A673 (cell line): Measurements from ENCODE around the gene WHRN. TPM values are rescaled to one million over a fixed set of nuclear protein-coding genes. Genes with fewer than 3 reads are reported as not detected.

Source experiments
- BruUV-seq: library from RNA; stranded (reverse); fragments of 400-500 nt; replicated peaks from 2 replicates; lab custom pipeline; 2021; lab: Mats Ljungman, UMichigan
- CTCF ChIA-PET: fragments of 300-600 bp; sonication (Branson Sonifier 250); formaldehyde crosslinking; loops from one replicate; lab custom pipeline; 2022; ENCODE audit warnings: antibody characterized with exemption; lab: Charles Lee
- POLR2A ChIA-PET: fragments of 300-600 bp; sonication (Branson Sonifier 250); formaldehyde crosslinking; loops from one replicate; lab custom pipeline; 2022; ENCODE audit warnings: antibody characterized with exemption; ENCODE audit not compliant: low non-redundant PET; lab: Charles Lee
- DNase-seq: peaks from one replicate; pipeline ENCODE4 v3.0.0-alpha.2; 2015; ENCODE audit warnings: low spot score
- H3K27ac ChIP-seq: fragments of 200-600 bp; sonication (generic); 2 replicates; pipeline ENCODE4 v1.5.1; 2016; ENCODE audit warnings: mixed run types, low read depth, mild to moderate bottlenecking, mixed read lengths, antibody characterized with exemption, low read length; ENCODE audit not compliant: poor library complexity, severe bottlenecking
- H3K27me3 ChIP-seq: fragments of 200-600 bp; sonication (generic); replicated peaks from 2 replicates; pipeline ENCODE4 v1.6.1; 2017; ENCODE audit warnings: mixed run types, low read depth, mild to moderate bottlenecking, mixed read lengths, antibody characterized with exemption, low read length; ENCODE audit not compliant: insufficient read depth, poor library complexity
- H3K36me3 ChIP-seq: fragments of 200-600 bp; sonication (generic); 2 replicates; pipeline ENCODE4 v1.6.1; 2016; ENCODE audit warnings: mixed run types, mild to moderate bottlenecking, mixed read lengths, antibody characterized with exemption, low read length; ENCODE audit not compliant: insufficient read depth, poor library complexity, severe bottlenecking
- H3K4me1 ChIP-seq: fragments of 200-600 bp; sonication (generic); 2 replicates; pipeline ENCODE4 v1.6.1; 2017; ENCODE audit warnings: mixed run types, mild to moderate bottlenecking, mixed read lengths, antibody characterized with exemption, low read length; ENCODE audit not compliant: insufficient read depth, poor library complexity, severe bottlenecking
- H3K4me3 ChIP-seq: fragments of 200-600 bp; sonication (generic); 2 replicates; pipeline ENCODE4 v1.5.1; 2016; ENCODE audit warnings: low read depth, mixed run types, mild to moderate bottlenecking, mixed read lengths, low read length; ENCODE audit not compliant: poor library complexity, severe bottlenecking
- H3K9me3 ChIP-seq: fragments of 200-600 bp; sonication (generic); 2 replicates; pipeline ENCODE4 v1.6.1; 2016; ENCODE audit warnings: mixed run types, low read depth, mild to moderate bottlenecking, mixed read lengths, antibody characterized with exemption, low read length; ENCODE audit not compliant: poor library complexity, severe bottlenecking
- EZH2 ChIP-seq: fragments of 200-600 bp; sonication (generic); IDR thresholded peaks from 2 replicates; pipeline ENCODE4 v1.6.1; 2017; ENCODE audit warnings: borderline replicate concordance, low read depth, mild to moderate bottlenecking, mixed read lengths, antibody characterized with exemption, low read length; ENCODE audit not compliant: poor library complexity, severe bottlenecking
- intact Hi-C: fragments of 100-400 bp; cut with micrococcal nuclease; formaldehyde crosslinking; loops from one replicate; pipeline ENCODE4 v1.10.0; 2022; ENCODE audit not compliant: unreplicated experiment
- total RNA-seq: library from RNA; stranded (reverse); gene quantifications from 2 replicates; pipeline ENCODE4 v1.2.3, GENCODE V29; 2021
- TF ChIP-seq, protein P1 (sequence below): fragments of 300-800, 200-600 bp; sonication (generic); conservative IDR thresholded peaks from 2 replicates; pipeline ENCODE4 v1.5.1; 2017; ENCODE audit warnings: low read depth, mild to moderate bottlenecking, antibody characterized with exemption, low read length, moderate library complexity, mixed read lengths

WHRN gene
- total RNA-seq, 1 experiment from 2014 or later: 9.1 TPM

DNA sequence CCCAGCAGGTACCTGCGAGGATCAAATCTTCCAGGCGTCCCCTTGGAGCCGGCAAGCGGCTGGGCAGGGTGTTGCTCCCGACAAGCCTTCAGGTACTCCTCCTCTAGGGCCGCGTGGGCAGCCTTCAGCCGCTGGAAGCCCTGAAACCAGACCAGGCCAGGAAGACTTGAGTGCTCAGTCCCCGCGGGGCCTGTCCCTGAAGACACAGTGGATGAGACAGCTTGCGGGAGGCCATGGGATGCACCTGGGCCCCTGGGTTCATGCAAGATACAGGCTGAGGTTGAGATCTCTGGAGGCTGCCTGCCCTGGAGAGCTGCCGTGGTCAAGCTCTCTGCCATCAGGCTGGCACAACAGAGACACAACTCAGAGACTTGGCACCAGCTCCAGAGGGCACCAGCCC lies 142.9 kb downstream of the WHRN start:
- BruUV-seq: no TSS peak
- ChIA-PET POLR2A (no interaction called here), CTCF (no interaction called here)
- peaks cover 64% of the 10 kb centered on the region for H3K36me3 ChIP-seq
- intact Hi-C loops: no loop called here
- TF ChIP-seq, protein P1, sequence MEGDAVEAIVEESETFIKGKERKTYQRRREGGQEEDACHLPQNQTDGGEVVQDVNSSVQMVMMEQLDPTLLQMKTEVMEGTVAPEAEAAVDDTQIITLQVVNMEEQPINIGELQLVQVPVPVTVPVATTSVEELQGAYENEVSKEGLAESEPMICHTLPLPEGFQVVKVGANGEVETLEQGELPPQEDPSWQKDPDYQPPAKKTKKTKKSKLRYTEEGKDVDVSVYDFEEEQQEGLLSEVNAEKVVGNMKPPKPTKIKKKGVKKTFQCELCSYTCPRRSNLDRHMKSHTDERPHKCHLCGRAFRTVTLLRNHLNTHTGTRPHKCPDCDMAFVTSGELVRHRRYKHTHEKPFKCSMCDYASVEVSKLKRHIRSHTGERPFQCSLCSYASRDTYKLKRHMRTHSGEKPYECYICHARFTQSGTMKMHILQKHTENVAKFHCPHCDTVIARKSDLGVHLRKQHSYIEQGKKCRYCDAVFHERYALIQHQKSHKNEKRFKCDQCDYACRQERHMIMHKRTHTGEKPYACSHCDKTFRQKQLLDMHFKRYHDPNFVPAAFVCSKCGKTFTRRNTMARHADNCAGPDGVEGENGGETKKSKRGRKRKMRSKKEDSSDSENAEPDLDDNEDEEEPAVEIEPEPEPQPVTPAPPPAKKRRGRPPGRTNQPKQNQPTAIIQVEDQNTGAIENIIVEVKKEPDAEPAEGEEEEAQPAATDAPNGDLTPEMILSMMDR: no peak
- no peak for TF ChIP-seq EZH2
- no peaks in the 10 kb centered on the region for H3K27me3 ChIP-seq
- H3K4me1 ChIP-seq: no peaks in the 10 kb centered on the region
- H3K4me3 ChIP-seq: no peak overlapping the region
- H3K9me3 ChIP-seq: no peaks in the 10 kb centered on the region
- H3K27ac ChIP-seq: no peak overlapping the region
- DNase-seq: no peak

DNA sequence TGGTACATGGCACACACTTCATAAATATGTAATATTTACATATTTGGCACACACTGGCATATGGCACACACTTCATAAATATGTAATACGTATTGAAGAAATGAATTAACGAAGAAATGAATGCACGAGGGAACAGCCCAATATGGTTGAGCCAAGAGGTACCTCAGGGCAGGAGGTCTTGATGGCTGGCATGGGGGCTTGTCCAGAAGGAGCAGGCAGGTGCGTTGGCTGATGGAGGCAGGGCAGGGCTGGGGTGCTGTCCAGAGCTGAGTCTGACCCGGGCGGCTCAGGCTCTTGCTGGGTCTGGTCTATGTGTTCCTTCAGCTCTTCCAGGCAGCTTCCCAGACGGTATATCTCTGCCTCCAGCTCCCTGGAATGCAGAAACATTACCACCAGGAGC lies 143.7 kb downstream of the WHRN start:
- no peak for DNase-seq
- BruUV-seq: no TSS peak
- no peaks in the 10 kb centered on the region for H3K4me1 ChIP-seq
- peaks cover 62% of the 10 kb centered on the region for H3K36me3 ChIP-seq
- H3K9me3 ChIP-seq: no peaks in the 10 kb centered on the region
- ChIA-PET POLR2A (no interaction called here), CTCF (no interaction called here)
- no peak overlapping the region for H3K27ac ChIP-seq
- no peaks in the 10 kb centered on the region for H3K27me3 ChIP-seq
- TF ChIP-seq, protein P1: no peak
- TF ChIP-seq EZH2: no peak
- H3K4me3 ChIP-seq: no peak overlapping the region
- intact Hi-C loops: no loop called here

DNA sequence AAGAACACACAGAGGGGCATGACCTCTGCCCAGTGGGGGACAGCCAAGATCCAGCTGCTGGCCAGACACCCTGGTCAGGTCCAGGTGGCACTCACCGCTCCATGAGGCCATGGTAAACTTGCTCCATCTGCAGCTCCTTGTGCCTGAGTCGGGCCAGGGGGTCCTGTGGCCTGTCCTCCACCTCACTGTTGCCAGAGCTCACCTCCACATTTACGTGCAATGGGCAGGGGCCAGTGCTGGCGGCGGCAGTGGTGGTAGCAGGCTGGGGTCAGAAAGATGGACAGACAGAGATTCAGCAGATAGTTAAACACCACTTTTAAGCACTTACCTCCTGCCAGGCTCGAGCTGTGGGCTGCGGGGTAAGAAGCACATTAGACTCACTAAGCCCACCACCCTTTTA lies 145.5 kb downstream of the WHRN start:
- Histone ChIP-seq H3K9me3 (no peaks in the 10 kb centered on the region), H3K36me3 (peaks cover 64% of the 10 kb centered on the region), H3K4me1 (no peaks in the 10 kb centered on the region), H3K4me3 (no peak overlapping the region), H3K27me3 (no peaks in the 10 kb centered on the region), H3K27ac (no peak overlapping the region)
- no peak for DNase-seq
- BruUV-seq: no TSS peak
- intact Hi-C loops: no loop called here
- POLR2A ChIA-PET: no interaction called here
- CTCF ChIA-PET: no interaction called here
- TF ChIP-seq EZH2: no peak
- TF ChIP-seq, protein P1: no peak
